Activated CD4-positive, CD25-positive, alpha-beta regulatory T cell treated with anti-CD3 and anti-CD28 coated beads, Interleukin-2, amount 50 U/mL, for 16 hours (primary cell): ENCODE measurements around the gene USP49.

Source experiments
- DNase-seq: peaks from one replicate; pipeline ENCODE4 v3.0.0-alpha.2; 2020; ENCODE audit warnings: low read depth, low spot score

USP49 gene

GRCh38 chr6:41757931-41758640 is 137.1 kb downstream of the USP49 start:
- no peak for DNase-seq

GRCh38 chr6:41757271-41757670 is 137.9 kb downstream of the USP49 start:
- no peak for DNase-seq

GRCh38 chr6:41756354-41756753 is 138.8 kb downstream of the USP49 start:
- DNase-seq = no peak

GRCh38 chr6:41755895-41756294 is 139.3 kb downstream of the USP49 start:
- no peak for DNase-seq

GRCh38 chr6:41750374-41750773 is 144.8 kb downstream of the USP49 start:
- DNase-seq = no peak

GRCh38 chr6:41748542-41748941 is 146.6 kb downstream of the USP49 start:
- no peak for DNase-seq

GRCh38 chr6:41748102-41748477 is 147.1 kb downstream of the USP49 start:
- no peak for DNase-seq

GRCh38 chr6:41747256-41748101 is 147.7 kb downstream of the USP49 start, which contains the start of gene PGC:
Gene PGC, minus strand, starts transcription at chr6:41747397. Its CDS starts 63 bp downstream, at chr6:41747334.
- DNase-seq = no peak

- DNase-seq = no peak
Observed at GRCh38 chr6:41746107-41746506, 149.1 kb downstream of the USP49 start.

GRCh38 chr6:41744236-41744787 is 150.9 kb downstream of the USP49 start:
- no peak for DNase-seq

- no peak for DNase-seq
Observed at GRCh38 chr6:41743406-41744235, 151.6 kb downstream of the USP49 start.

GRCh38 chr6:41741625-41742490 is 153.3 kb downstream of the USP49 start:
- DNase-seq = no peak

- no peak for DNase-seq
Observed at GRCh38 chr6:41740366-41741162, 154.6 kb downstream of the USP49 start.
